SK-N-MC (cell line): ENCODE measurements around the gene MPND.

Source experiments
- DNase-seq: peaks from one replicate; pipeline ENCODE4 v3.0.0-alpha.2; 2011; ENCODE audit warnings: low read depth, low spot score
- H3K27ac ChIP-seq: fragments of 200-600 bp; sonication (generic); 2 replicates; pipeline ENCODE4 v1.5.1; 2016; ENCODE audit warnings: mixed run types
- H3K36me3 ChIP-seq: fragments of 200-600 bp; sonication (generic); 2 replicates; pipeline ENCODE4 v1.6.1; 2017; ENCODE audit warnings: antibody characterized with exemption, low read length, mixed read lengths; ENCODE audit not compliant: insufficient read depth
- H3K4me3 ChIP-seq: fragments of 200-600 bp; sonication (generic); 2 replicates; pipeline ENCODE4 v1.5.1; 2016
- H3K9ac ChIP-seq: fragments of 200-600 bp; sonication (generic); 2 replicates; pipeline ENCODE4 v1.8.0; 2017; ENCODE audit warnings: mixed run types, mixed read lengths; ENCODE audit not compliant: insufficient read length
- H3K9me3 ChIP-seq: fragments of 200-600 bp; sonication (generic); 2 replicates; pipeline ENCODE4 v1.6.1; 2017; ENCODE audit warnings: low read depth, mild to moderate bottlenecking, antibody characterized with exemption, low read length, moderate library complexity, mixed read lengths
- EZH2 ChIP-seq: fragments of 200-600 bp; sonication (generic); IDR thresholded peaks from one replicate; pipeline ENCODE4 v1.6.1; 2017; ENCODE audit warnings: antibody characterized with exemption
- FOXP2 ChIP-seq: optimal IDR thresholded peaks from 2 replicates; pipeline ENCODE3; 2011; ENCODE audit warnings: mild to moderate bottlenecking, moderate library complexity; ENCODE audit not compliant: insufficient read depth; ENCODE audit errors: extremely low read length, control extremely low read depth
- POLR2AphosphoS5 ChIP-seq: IDR thresholded peaks from 2 replicates; pipeline ENCODE4 v1.6.1; 2012; ENCODE audit warnings: mild to moderate bottlenecking, low read depth, low read length, borderline replicate concordance

The MPND gene

DNA sequence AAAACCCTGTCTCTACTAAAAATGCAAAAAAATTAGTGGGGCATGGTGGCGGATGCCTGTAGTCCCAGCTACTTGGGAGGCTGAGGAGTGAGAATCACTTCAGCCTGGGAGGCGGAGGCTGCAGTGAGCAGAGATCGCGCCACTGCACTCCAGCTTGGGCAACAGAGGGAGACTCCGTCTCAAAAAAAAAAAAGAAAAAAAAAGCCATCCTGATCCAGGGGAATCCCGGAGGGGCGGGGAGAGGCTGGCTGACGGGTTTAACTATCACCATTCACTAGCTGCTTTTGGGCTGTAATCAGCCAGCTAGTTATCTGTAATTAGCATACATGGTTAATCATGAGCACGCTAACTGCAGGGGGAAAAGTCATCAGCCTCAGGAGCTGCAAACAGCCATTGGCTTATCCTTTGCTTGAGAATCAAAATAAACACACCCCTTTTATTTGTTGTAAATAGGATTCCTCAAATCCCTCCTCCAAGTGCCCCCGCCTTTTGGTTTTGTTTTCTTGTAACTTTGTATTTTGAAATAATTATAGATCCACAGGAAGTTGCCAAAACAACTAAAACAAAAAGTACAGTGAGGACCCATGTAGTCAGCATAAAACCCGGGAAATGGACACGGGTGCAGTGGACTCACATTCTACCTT lies 29.4 kb upstream of the MPND start:
- H3K27ac ChIP-seq = no peak overlapping the region

GRCh38 chr19:4316956-4317355 lies 26.4 kb upstream of the MPND start:
- no peaks in the 10 kb centered on the region for H3K36me3 ChIP-seq
- H3K9ac ChIP-seq = no peak overlapping the region
- DNase-seq = no peak
- TF ChIP-seq EZH2 (no peak), POLR2AphosphoS5 (no peak), FOXP2 (no peak)
- H3K4me3 ChIP-seq = no peak overlapping the region
- H3K27ac ChIP-seq = no peak overlapping the region
- H3K9me3 ChIP-seq = no peaks in the 10 kb centered on the region

More for the DNA sequence above, 29.4 kb upstream of the MPND start:
- H3K9ac ChIP-seq = no peak overlapping the region
- no peaks in the 10 kb centered on the region for H3K36me3 ChIP-seq
- no peaks in the 10 kb centered on the region for H3K9me3 ChIP-seq
- TF ChIP-seq EZH2 (no peak), FOXP2 (no peak), POLR2AphosphoS5 (no peak)
- H3K4me3 ChIP-seq = no peak overlapping the region
- DNase-seq = no peak

- H3K4me3 ChIP-seq = no peak overlapping the region
- H3K27ac ChIP-seq = no peak overlapping the region
- no peak for TF ChIP-seq EZH2
- no peak for TF ChIP-seq POLR2AphosphoS5
- TF ChIP-seq FOXP2 = no peak
- no peaks in the 10 kb centered on the region for H3K9me3 ChIP-seq
- no peaks in the 10 kb centered on the region for H3K36me3 ChIP-seq
- H3K9ac ChIP-seq = no peak overlapping the region
- DNase-seq = no peak
These were observed 24.9 kb upstream of the MPND start for GRCh38 chr19:4318460-4318859.

DNA sequence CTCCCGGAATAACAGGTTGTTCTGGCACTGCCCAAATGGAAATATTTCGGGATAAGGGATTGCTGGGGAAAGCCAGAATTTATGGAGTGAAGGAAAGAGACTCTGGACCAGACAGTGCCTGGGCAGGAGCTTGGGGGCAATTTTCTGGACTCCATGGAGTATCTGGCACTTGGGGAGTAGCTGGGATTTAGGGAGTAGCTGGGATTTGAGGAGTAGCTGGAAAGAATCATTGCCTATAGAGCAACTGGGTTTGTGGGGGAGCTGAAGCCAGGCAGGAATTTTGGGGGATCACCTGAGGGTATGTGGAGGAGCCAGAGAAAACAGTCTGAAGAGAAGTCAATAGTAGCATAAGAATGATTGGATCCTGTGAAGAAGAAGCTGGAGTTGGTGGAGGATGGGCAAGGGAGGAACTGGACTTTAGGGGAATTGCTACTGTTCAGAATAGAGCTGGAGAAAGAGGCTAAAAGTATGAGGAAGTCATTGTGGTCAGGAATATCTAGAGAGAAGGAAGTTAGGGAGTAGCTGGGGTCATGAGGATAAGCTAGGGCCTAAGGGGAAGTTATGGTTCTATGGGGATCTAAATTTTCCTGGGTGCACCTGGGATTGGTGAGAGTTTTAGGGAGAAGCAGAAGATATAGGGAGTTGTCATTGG lies 24.2 kb upstream of the MPND start:
- no peak for DNase-seq
- Histone ChIP-seq H3K27ac (no peak overlapping the region), H3K4me3 (no peak overlapping the region), H3K36me3 (no peaks in the 10 kb centered on the region), H3K9ac (no peak overlapping the region), H3K9me3 (no peaks in the 10 kb centered on the region)
- TF ChIP-seq POLR2AphosphoS5 (no peak), EZH2 (no peak), FOXP2 (no peak)

DNA sequence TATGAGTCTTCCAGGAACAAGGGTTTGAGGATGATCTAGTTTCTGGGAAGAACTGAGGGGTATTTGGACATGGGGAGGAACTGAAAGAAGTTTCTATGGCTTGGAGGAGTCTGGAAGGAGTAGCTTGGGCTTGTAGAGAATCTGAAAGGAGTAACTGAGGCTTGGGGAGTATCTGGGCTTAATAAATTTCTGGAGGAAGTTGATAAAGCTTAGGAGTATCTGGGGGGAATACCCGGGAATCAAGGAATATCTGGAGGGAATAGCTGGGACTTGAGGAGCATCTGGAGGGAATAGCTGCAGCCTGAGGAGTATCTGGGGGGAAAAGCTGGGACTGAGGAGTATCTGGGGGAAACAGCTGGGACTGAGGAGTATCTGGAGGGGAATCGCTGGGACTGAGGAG lies 22.9 kb upstream of the MPND start:
- H3K27ac ChIP-seq = no peak overlapping the region
- no peak for DNase-seq
- H3K36me3 ChIP-seq = no peaks in the 10 kb centered on the region
- TF ChIP-seq EZH2 = no peak
- no peak for TF ChIP-seq POLR2AphosphoS5
- no peak for TF ChIP-seq FOXP2
- H3K4me3 ChIP-seq = no peak overlapping the region
- no peak overlapping the region for H3K9ac ChIP-seq
- no peaks in the 10 kb centered on the region for H3K9me3 ChIP-seq

- no peak overlapping the region for H3K27ac ChIP-seq
- DNase-seq = no peak
- no peak overlapping the region for H3K4me3 ChIP-seq
- no peaks in the 10 kb centered on the region for H3K9me3 ChIP-seq
- H3K36me3 ChIP-seq = no peaks in the 10 kb centered on the region
- H3K9ac ChIP-seq = no peak overlapping the region
- TF ChIP-seq EZH2 = no peak
- no peak for TF ChIP-seq FOXP2
- no peak for TF ChIP-seq POLR2AphosphoS5
These were observed 20.3 kb upstream of the MPND start for GRCh38 chr19:4322942-4323665.

- Histone ChIP-seq H3K9ac (no peak overlapping the region), H3K36me3 (no peaks in the 10 kb centered on the region), H3K4me3 (no peak overlapping the region), H3K9me3 (no peaks in the 10 kb centered on the region), H3K27ac (no peak overlapping the region)
- TF ChIP-seq FOXP2 = no peak
- DNase-seq = no peak
These were observed 19.7 kb upstream of the MPND start for GRCh38 chr19:4323692-4324091.

- no peaks in the 10 kb centered on the region for H3K36me3 ChIP-seq
- TF ChIP-seq POLR2AphosphoS5 (no peak), EZH2 (no peak)
- no peak overlapping the region for H3K9ac ChIP-seq
- H3K4me3 ChIP-seq = no peak overlapping the region
- no peaks in the 10 kb centered on the region for H3K9me3 ChIP-seq
- no peak overlapping the region for H3K27ac ChIP-seq
- DNase-seq = no peak
These were observed 19.1 kb upstream of the MPND start for GRCh38 chr19:4324228-4324627.
